GM12878 (cell line): ENCODE results near the gene TMC8. TPM values are rescaled to one million over a fixed set of nuclear protein-coding genes. Genes with fewer than 3 reads are reported as not detected.
A peak's percentile ranks its signal among the peaks of the same experiment; 100 is the strongest.

Source experiments
- ATF2 ChIP-seq: IDR thresholded peaks from 2 replicates; pipeline ENCODE4 v1.6.1; 2012; ENCODE audit warnings: low read length, inconsistent platforms
- BACH1 ChIP-seq: fragments of 450-650 bp; IDR thresholded peaks from 2 replicates; pipeline ENCODE4 v1.6.1; 2017; ENCODE audit warnings: mild to moderate bottlenecking, borderline replicate concordance
- BRCA1 ChIP-seq: IDR thresholded peaks from 2 replicates; pipeline ENCODE4 v1.6.1; 2011; ENCODE audit warnings: low read depth, low read length, improper control_type of control experiment
- CBFB ChIP-seq: IDR thresholded peaks from 2 replicates; pipeline ENCODE4 v1.6.1; 2016; ENCODE audit warnings: antibody characterized with exemption, low read depth
- CREB1 ChIP-seq: IDR thresholded peaks from 2 replicates; pipeline ENCODE4 v1.6.1; 2012; ENCODE audit warnings: low read depth, mild to moderate bottlenecking, inconsistent platforms
- GATAD2B ChIP-seq: fragments of 450-650 bp; conservative IDR thresholded peaks from 2 replicates; pipeline ENCODE4 v1.6.1; 2017; ENCODE audit warnings: low read depth, mild to moderate bottlenecking, moderate library complexity
- JUNB ChIP-seq: IDR thresholded peaks from 2 replicates; pipeline ENCODE4 v1.6.1; 2016; ENCODE audit warnings: antibody characterized with exemption, mild to moderate bottlenecking
- MAX ChIP-seq: IDR thresholded peaks from 2 replicates; pipeline ENCODE4 v1.6.1; 2012; ENCODE audit warnings: low read depth, low read length, improper control_type of control experiment
- MEF2A ChIP-seq: IDR thresholded peaks from 2 replicates; pipeline ENCODE4 v1.6.1; 2011; ENCODE audit warnings: low read depth, mild to moderate bottlenecking, low read length, moderate library complexity; ENCODE audit not compliant: insufficient read depth
- MEF2B ChIP-seq: fragments of 450-650 bp; IDR thresholded peaks from 2 replicates; pipeline ENCODE4 v1.6.1; 2018; ENCODE audit warnings: mild to moderate bottlenecking, moderate library complexity; ENCODE audit not compliant: partially characterized antibody, poor library complexity, severe bottlenecking
- NFXL1 ChIP-seq: fragments of 450-650 bp; IDR thresholded peaks from 2 replicates; pipeline ENCODE4 v1.6.1; 2017; ENCODE audit warnings: antibody characterized with exemption, mild to moderate bottlenecking, borderline replicate concordance
- NRF1 ChIP-seq: conservative IDR thresholded peaks from 2 replicates; pipeline ENCODE4 v1.6.1; 2011; ENCODE audit warnings: mild to moderate bottlenecking, low read depth, low read length, improper control_type of control experiment
- PAX8 ChIP-seq: fragments of 450-650 bp; IDR thresholded peaks from 2 replicates; pipeline ENCODE4 v1.6.1; 2017; ENCODE audit warnings: mild to moderate bottlenecking, moderate library complexity
- POLR2A ChIP-seq: IDR thresholded peaks from 2 replicates; pipeline ENCODE4 v1.6.1; 2011; ENCODE audit warnings: low read depth, mild to moderate bottlenecking, low read length
- RELA ChIP-seq: fragments of 450-650 bp; IDR thresholded peaks from 2 replicates; pipeline ENCODE4 v1.8.0; 2014; ENCODE audit warnings: borderline replicate concordance; ENCODE audit not compliant: partially characterized antibody
- REST ChIP-seq: IDR thresholded peaks from 2 replicates; pipeline ENCODE4 v1.6.1; 2012; ENCODE audit warnings: mild to moderate bottlenecking, low read depth, low read length
- RUNX3 ChIP-seq: IDR thresholded peaks from 2 replicates; pipeline ENCODE4 v1.6.1; 2012; ENCODE audit warnings: low read length, inconsistent platforms
- SKIL ChIP-seq: fragments of 450-650 bp; IDR thresholded peaks from 2 replicates; pipeline ENCODE4 v1.6.1; 2017; ENCODE audit warnings: mild to moderate bottlenecking, low read depth, inconsistent platforms; ENCODE audit not compliant: poor library complexity, severe bottlenecking
- SMAD1 ChIP-seq: fragments of 450-650 bp; IDR thresholded peaks from 2 replicates; pipeline ENCODE4 v1.6.1; 2018; ENCODE audit warnings: mild to moderate bottlenecking, low read depth; ENCODE audit not compliant: partially characterized antibody
- SREBF1 ChIP-seq: IDR thresholded peaks from 2 replicates; pipeline ENCODE4 v1.6.1; 2012; ENCODE audit warnings: mild to moderate bottlenecking, low read length
- STAT1 ChIP-seq: fragments of 450-650 bp; conservative IDR thresholded peaks from 2 replicates; pipeline ENCODE4 v1.6.1; 2014; ENCODE audit warnings: antibody characterized with exemption, mild to moderate bottlenecking
- SUPT20H ChIP-seq: IDR thresholded peaks from 2 replicates; pipeline ENCODE4 v1.6.1; 2011; ENCODE audit warnings: low read depth, mild to moderate bottlenecking, low read length, moderate library complexity, borderline replicate concordance; ENCODE audit not compliant: control insufficient read depth
- TAF1 ChIP-seq: IDR thresholded peaks from 2 replicates; pipeline ENCODE4 v1.6.1; 2011; ENCODE audit warnings: mild to moderate bottlenecking, low read depth, low read length, borderline replicate concordance
- TBL1XR1 ChIP-seq: IDR thresholded peaks from 2 replicates; pipeline ENCODE4 v1.6.1; 2012; ENCODE audit warnings: low read depth, low read length, improper control_type of control experiment
- ZNF207 ChIP-seq: fragments of 450-650 bp; IDR thresholded peaks from 2 replicates; pipeline ENCODE4 v1.6.1; 2014; ENCODE audit warnings: antibody characterized with exemption, mild to moderate bottlenecking, borderline replicate concordance
- polyA plus RNA-seq, 11 experiments: library from polyadenylated mRNA; depleted of rRNA in 4 of 11; unstranded in 6 of 11; stranded (reverse) in 5 of 11; fragments of >200 nt; fragmentation: Nextera tagmentation in 4 of 11; fragmentation: Illumina TruSeq in 1 of 11; extraction: Ambion mirVana in 4 of 11; extraction: Trizol in 1 of 11; gene quantifications; 1 replicate in 1 of 11; 2 replicates in 10 of 11; pipeline versions ENCODE4 v1.2.1 to v1.2.3, GENCODE V29; 2011 to 2016; ENCODE audit warnings: inconsistent platforms in 2 of 11, missing spikeins in 2 of 11, low read depth in 1 of 11
- total RNA-seq, 4 experiments: library from RNA; depleted of rRNA in 3 of 4; stranded (reverse); fragments of >200 nt in 3 of 4; fragmentation: Illumina TruSeq in 1 of 4; extraction: Trizol in 1 of 4; gene quantifications; 2 replicates each; pipeline versions ENCODE4 v1.2.1 to v1.2.3, GENCODE V29; 2013 to 2021

Gene TMC8
- total and polyA plus RNA-seq, 10 of the 15 experiments (the other 5 are each of a cell fraction or from before 2014, with no cell fraction given) = 2.7 to 128 (median 40.0) TPM

GRCh38 chr17:78128551-78129350 lies 1.8 kb upstream of the TMC8 start, which contains the start of gene TMC6 (continued):
- TF ChIP-seq REST (no peak), TAF1 (peak; percentile 62; the same call in 1 of the 2 replicates), NRF1 (no peak), SMAD1 (no peak), PAX8 (no peak), MEF2A (no peak), POLR2A (peak; percentile 89), MAX (no peak), SUPT20H (no peak), CREB1 (no peak), BACH1 (peak; percentile 55), STAT1 (no peak), SREBF1 (no peak), ATF2 (no peak), CBFB (no peak; the same call in 1 of the 2 replicates), RUNX3 (no peak), JUNB (no peak; the same call in 1 of the 2 replicates), ZNF207 (no peak), MEF2B (peak; percentile 88), SKIL (no peak), TBL1XR1 (no peak), GATAD2B (peak; percentile 39; the same call in 1 of the 2 replicates), BRCA1 (no peak), RELA (no peak), NFXL1 (no peak)
